Islet of Langerhans (tissue), 1 donor: ENCODE data around the gene CHI3L1.

Source experiments
- FAIRE-seq: peaks from one replicate; lab custom pipeline; 2011; peaks lifted over from hg19 to GRCh38; lab: Jason Lieb, UNC

Gene CHI3L1

DNA sequence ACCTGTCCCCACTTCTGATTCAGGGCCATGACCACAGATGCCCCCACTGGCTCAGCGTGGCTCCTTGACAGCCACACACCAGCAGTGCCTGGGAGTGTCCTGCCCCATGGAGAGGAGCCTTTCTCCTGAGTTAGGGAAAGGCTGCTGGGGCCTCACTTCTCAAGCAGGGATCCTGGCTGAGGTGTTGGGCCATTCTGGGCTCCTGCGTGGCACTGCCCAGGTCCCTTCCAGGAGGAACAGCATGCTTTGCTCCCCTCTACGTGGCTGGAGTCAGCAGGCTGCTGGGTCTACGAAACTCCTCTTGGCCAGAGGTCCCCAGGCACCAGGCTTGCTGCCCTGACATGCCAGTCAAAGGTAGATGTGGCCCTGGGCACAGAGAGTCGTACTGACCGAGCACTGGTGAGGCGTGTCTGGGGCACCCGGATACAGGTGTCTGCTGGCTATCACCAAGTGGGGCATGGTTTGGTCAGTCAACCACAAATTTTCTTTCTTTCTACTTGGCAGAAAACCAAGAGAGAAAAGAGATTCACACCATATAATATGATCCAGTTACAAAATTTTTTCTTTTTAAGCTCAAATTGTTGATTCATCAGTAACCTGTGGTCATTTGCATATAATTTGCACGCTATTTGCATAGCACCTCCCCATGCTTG, 54.8 kb downstream of the CHI3L1 start:
- no peak for FAIRE-seq

GRCh38 chr1:203130358-203130985, 56.0 kb downstream of the CHI3L1 start:
- no peak for FAIRE-seq

DNA sequence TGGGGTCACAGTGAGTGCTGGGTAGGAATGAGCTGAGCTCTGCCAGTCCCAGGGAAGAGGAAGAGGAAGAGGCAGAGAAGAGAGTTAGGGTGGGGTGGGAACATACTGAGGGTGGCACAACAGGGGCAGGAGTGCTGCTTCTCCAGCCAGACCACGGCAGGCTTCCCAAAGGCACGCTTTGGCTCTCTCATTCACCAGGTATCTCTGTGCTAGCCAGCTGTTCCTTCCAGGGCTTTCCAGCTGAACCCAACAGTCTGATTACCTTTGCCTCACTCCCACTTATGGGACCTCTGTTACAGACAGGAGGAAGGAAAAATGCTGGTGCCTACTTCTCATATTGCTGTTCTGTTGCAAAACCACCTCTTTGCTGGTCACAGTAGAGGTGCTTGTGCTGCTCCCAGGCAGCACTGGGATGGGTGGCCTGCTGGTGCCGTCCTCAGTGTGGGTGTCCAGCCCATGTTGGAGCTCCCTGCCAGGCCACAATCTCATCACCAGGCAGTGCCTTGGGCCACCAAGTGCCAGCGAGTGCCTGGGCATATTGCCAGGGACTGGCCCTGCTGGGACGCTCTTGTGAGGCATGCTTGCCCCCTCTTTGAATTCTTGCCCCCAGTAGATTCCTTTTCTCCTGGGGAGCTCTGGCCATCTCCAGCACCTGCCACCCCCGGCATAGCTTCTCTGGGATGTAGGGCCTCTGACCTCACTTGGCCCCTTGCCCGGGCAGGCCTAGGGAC, 56.8 kb downstream of the CHI3L1 start:
- FAIRE-seq: no peak
